HG03139 (cell line): ENCODE measurements around the gene KCNK16.
"Not testable (repeated sequence)": the region's sequence is repeated elsewhere in the genome, so short reads cannot be mapped to it uniquely, and the experiment has no call there.

Experiments
- ATAC-seq: cut with Tn5 transposase; IDR thresholded peaks from one replicate; pipeline ENCODE4 v1.9.1; 2021; ENCODE audit not compliant: unreplicated experiment

The KCNK16 gene

DNA sequence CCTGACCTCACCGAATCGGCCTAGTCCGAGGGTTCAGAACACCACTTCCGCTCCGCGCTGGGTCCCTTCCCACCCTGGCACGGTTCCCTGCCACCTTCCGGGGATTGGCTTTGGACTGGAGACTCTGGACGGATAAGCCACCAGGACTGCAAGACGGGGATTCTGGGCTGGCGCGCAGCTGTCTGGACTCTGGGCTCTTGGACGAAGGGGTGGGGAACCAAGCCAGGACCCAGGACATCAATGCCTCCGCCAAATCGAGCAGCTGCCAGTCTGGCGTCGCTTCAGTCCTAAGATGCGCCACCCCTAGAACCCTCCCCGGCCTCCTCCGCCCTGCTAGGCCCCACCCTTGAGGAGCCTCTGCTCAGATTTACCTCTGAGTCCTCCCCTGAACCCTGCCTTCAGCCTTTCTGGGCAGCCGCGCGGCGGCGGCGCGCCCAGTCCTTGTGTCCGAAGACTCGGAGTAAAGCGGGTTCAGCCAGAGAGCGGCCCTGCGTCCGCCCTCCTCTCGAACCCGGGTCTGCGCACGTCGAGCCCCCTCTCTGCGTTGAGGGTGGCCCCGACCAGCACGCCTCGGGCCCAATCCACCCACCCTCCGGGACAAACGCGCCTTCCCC lies 9.5 kb downstream of the KCNK16 start:
- no peak for ATAC-seq

DNA sequence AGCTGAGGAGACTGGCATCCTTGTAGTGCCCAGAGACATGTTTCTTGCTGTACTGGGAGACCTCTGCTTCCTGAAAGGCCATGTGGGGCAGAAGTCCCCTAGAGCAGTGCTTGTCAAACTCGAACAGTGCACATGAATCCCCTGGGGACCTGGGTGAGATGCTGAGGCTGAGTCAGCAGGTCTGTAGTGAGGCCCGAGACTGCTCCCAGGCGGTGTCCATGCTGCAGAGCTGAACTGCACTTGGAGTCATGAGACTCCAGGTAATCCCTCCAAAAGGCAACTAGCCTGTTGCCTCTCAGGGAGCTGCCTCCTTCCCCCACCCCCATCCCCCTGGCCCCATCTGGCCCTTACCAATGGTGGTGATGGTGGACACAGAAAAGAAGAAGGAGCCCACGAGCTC lies 12.0 kb downstream of the KCNK16 start:
- ATAC-seq: no peak

DNA sequence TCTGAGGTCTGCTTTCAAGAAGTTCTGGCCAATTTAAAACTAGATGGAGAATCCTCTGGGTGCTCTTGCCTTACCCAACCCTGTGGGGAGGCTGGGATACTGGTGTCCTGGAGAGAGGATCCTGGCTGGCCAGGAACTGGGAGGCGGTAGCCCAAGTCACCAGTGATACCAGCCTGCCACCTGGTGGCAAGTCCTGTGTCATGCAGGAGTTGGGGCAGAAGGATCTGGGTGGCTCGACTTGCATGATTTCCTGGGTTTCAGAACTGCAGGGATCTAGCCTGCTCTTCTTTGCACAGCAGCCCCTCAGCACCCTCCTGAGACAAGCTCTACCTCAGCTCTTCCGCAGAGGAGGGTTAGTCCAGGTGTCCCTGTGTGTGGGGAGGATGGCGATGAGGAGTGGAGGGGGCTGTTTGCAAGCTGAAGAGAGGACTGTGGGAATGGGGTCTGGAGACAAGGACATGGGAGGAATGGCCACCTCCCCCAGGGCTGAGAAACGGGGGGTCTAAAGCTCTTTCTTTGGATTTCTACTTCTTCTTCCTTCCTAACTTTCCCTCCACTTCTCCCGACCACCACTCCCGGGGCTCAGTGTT lies 12.5 kb downstream of the KCNK16 start:
- no peak for ATAC-seq

DNA sequence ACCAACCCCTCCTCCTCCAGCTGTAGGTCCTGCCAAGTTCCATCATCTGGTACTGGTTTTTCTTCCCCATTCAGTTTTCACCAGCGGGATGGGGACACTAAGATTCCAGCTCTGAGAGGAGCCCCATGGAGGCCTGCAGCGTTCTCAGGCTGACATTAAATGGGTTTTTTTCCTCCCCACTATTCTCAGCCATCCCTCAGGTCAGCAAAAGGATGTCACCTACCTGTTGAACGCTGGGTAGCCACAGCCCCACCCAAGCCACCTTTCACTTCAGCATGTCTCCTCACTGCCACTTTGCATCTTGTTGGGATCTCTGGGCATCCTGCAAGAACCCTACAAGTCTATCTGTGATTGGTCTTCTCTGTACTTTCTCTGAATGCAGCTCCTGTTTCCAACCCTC lies 15.0 kb downstream of the KCNK16 start:
- ATAC-seq: no peak

DNA sequence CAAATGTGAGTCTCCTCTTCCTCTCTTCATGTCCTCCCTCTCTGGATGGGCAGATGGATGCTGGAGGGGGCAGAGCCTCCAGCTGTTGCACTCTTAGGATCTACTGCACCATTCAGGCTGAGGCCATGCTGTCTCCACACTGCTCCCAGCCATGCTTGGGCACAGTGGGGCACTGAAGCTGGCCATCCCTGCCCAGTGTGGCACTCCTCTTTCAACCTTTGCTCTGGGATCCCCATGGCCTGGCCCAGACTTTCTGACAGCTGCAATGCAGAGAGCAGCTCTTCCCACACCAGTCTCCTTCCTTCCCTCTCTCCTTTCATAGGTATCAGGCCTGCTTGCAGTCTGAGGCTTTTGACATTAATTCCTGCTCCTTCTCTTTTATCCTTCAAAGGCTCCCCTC lies 17.6 kb downstream of the KCNK16 start:
- no peak for ATAC-seq

DNA sequence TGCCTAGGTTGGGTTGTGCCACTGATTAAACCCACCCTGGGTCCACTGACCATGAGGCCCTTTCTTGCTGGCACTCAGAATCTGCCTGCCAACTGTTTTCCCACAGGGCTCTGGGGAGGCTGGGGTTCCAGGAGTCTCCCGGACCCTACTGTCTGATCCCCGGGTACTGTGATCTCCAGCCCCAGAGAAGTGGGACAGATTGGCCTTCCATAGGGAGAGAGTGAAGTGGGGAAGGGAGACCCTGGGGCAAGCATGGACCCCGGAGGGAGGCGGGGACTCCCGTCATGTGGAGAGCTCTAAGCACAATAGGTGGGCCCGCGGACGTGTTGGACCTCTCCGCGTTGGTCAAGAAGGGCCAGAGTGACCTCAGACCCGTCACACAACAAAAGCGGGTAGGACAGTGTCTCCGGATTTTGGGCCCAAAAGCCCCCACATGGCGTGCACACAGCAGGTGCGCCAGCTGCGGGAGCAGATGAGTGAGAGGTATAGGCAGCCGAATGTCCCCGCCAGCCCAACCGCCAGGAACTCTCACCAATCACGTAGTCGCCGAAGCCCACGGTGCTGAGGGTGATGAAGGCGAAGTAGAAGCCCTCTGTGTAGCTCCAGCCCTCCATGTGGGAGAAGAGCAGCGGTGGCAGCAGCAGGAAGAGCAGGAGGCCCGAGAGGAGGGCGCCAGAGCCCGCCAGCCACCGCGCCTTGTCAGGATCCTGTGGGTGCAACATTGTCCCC lies 18.9 kb downstream of the KCNK16 start:
- no peak for ATAC-seq

DNA sequence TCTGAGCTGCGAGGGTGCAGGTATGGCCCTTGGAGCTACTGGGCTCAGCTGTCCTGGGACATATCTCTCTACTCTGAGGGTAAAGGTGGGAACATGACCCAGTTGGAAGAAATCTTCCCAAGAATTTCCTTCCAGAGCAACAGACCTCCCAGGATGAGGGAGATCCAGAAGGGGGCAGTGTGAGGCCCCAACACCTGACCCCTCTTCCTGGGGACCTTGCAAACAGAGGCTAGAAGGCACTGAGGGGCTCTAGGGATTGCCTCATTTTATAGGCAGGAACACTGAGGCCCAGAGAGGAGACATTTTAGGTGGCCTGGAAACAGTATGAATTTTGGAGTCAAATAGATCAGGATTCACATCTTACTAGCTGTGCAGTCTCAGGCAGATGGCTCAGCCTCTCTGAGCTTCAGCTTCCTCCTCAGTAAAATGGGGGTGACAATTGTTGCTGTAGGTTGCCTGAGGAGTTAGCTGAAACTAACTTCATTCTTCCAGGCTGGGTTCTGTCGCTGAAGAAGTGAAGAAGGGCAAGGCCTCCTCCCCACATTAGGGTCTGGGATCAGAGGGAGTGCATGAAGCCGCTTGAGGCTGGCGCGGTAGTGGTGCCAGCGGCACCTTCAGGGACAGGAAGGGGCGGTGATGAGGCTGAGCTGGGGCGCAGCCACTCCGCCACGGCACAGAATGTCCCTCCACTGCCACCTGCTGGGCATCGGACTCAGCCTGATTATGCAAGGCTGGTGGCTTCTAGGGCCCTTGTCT lies 19.7 kb downstream of the KCNK16 start:
- ATAC-seq: peak; percentile 82

DNA sequence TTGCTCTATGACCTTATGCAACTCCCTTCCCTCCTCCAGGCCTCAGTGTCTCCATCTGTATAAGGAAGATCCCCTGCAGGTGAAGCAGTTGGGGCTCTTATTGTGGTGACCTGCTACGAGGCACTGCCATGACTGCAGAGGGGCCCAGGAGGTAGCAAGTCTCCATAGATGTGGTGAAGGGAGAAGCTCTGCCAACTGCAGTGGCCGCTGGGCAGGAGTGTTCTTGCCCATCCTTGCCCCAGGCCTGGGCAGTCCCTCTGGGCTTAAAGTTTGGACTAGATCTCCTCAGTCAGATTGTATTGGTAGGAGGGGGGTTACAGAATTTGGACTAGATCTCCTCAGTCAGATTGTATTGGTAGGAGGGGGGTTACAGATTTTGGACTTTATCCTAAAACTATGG lies 20.5 kb downstream of the KCNK16 start:
- ATAC-seq: no peak

DNA sequence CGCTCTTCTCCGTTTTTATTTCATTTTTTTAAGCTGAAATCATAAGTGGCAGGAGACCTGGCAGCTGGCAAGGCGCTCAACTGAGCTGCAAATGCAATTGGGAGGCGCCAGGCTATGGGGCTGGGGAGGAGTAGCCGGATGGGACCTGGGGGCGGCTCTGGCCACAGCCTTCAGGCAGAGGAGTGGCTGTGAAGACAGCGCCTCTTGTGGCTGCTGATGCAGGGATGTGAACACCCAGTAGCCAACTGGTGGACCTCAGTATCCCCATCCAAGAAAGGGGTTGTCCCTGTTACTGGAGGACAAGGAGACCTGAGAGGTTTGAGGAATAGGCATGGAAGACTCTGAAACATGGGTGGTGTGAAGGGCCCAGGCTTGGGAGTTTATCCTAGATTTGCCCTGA lies 20.9 kb downstream of the KCNK16 start:
- ATAC-seq: no peak

DNA sequence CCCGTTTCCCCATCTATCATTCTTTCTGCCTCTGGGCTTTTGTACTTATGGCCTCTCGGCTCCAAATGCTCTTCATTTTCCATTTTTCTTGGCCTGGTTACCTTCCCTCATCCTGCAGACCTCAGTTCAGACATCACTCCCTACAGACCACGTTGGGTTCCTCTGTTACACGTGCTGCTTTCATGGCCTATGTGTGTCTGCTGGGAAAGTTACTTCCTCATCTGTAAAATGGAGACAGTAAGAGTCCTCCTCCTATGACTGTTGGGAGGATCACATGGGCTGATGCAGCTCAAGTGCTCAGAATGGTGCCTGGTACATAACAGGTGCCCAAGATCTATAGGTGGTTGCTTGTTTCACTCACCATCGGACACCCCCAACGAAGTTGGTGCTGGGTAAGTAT lies 21.8 kb downstream of the KCNK16 start:
- ATAC-seq: no peak

DNA sequence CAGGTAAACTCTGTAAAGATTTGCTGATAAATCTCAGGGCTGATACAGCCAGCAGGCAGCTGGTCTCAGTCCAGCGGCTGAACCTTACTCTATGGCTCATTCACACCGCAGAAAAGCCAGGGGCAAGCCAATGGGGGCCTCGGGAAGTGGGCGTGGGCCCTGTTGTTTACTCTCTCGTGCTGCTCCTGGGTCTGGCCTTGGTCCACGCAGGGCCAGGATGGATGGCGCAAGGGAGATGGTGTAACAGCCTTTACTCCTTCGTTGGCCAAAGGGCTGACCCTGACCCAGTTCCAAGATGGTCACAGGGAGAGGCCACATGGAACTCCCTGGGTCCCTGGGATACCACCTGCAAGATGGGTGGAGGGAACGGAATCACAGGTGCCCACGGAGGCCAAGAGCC lies 24.4 kb downstream of the KCNK16 start:
- ATAC-seq: no peak

DNA sequence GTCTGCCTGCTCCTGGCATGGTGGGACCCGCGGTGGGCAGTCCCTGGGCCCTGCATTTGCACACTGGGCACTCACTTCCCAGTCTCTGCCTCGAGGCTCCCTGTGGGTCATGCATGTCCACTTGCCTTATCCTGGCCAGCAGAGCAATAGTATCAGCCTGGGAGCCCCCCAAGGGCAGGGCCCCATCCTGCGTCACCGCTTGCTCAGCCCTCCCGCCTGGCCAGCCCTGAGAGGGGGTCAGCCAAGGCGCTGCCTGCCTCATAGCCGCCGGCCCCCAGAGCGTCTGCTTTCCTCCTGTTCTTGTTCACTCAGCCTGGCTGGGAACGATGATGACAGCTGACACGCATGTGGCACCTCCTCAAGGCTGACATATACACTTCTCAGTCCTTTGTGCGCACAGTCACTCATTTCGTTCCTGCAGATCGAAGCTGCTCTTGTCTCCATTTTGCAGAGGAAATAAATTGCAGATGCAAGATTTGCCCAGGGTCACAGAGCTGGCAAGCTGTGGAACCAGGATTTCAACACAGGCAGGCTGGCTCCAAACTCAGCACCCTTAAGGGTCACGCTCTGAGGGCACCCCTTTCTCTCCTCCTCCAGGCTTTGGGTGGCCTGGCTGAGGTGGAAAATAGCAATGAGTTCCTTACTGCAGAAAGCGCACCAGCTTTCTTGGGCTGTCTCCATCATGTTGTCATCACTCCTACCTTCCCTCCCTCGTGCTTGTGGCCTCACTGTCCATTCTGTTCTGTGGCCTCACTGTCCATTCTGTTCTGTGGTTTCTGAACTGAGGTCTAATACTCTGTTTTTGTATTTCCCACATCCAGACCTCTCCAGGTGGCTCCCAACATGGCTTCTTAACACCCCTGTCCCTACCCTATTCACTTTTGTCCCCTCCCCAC lies 25.5 kb downstream of the KCNK16 start:
- ATAC-seq: no peak

DNA sequence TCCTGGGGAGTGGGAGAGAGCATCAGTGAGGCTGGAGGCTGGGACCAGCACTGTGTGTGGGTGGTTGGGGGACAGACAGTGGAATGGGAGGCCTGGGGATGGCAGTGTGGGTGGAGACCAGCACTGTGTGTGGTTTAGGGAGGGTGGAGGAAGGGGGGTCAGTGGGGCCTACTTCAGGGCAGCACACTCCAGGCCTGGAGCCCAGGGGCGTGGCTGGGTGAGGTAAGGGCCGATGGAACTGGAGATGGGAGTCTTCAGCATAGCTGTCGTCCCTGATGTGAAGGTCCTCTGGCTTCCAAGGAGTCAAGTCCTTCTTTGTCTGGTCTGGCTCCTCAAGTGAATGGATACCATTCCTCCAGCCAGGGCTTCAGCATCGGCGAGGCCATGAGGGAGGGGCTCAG lies 26.9 kb downstream of the KCNK16 start:
- ATAC-seq: no peak

DNA sequence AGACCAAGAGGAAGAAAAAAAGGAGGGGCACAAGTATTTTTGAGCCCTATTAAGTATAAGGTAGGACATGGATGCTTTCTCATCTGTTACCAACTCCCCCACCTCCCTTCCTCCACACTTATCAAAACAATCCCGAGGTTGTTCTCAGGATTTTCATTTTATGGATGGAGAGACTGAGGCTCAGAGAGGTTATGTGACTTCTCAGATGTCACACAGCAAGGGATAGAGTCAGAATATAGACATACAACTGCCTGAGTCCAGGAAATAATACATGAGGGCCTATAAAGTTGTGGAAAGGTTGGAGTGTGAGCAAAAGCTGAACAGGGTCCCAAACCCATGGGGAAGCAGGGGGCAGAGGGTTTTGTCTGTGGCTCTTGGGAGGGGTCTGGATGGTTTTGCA lies 27.6 kb downstream of the KCNK16 start:
- no peak for ATAC-seq

DNA sequence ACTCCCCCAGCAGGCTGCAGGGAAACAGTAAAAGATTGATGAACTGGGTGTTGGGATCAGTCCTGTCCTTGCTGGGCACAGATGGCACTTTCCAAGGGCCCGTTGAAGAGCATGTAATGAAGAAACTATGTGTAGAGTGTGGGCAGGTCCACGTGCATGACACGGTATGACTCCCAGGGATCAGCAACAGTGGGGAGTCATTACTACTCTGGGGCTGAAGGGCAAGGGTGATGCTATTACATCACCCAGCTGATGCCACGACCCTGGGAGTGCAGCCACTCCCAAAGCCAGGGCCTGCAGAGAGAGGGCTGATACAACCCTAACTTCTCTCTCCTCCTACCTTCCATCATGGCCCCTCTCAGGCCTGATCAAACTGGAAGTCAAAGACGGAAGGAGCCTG lies 28.4 kb downstream of the KCNK16 start:
- ATAC-seq: no peak

DNA sequence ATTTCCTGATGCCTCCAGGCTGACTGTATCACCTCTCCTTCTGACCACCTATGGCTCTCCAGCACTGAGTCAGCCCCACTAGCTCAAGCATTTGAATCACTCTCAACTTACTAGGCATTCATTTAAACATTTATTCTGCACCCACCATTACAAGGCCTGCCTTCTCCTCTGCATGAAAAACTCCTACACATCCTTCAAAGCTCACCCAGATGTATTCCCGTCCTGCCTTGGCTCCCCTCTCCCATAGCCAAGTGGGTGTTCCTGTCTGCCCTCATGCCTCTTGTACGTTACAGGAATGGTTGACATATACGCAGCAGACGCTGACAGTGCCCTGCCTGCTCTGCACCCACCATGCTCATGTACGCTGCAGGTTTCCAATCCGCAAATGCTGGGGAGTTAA lies 29.9 kb downstream of the KCNK16 start:
- ATAC-seq: no peak

DNA sequence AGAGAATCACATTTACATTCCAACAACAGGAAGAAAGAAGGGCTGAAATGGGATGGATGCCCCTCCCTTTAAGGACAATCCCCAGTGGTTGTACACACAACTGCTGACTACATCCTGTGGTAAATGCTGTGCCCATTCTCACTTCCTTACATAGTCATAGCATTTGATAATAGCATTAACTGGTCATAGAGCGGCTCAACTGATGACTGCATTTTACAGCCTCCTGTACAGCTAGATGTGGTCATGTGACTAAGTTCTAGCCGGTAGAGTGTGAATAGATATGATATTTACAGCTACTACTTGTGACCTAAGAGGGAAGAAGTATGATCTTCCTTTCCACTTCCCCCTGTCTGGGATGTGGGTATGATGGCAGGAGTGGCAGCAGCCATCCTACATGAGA lies 33.0 kb downstream of the KCNK16 start:
- no peak for ATAC-seq

DNA sequence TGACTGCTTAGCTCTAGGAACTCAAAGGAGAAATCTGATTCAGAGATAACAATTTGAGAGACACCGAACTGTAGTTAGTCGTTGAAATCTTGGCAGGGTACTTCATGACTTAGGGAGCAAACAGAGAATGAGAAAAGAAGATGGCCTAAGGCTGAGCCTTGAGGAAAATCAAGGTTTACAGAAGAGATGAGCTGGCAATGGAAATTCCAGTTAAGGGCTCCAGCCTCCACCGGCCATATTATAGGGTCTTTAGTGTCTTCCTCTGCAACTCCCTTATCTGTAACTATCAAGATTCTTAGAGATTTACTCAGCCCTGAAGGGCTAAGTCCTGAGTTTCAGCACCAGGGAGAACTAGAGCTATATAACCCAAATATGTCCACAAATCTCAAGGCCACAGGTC lies 34.9 kb downstream of the KCNK16 start:
- ATAC-seq: no peak

DNA sequence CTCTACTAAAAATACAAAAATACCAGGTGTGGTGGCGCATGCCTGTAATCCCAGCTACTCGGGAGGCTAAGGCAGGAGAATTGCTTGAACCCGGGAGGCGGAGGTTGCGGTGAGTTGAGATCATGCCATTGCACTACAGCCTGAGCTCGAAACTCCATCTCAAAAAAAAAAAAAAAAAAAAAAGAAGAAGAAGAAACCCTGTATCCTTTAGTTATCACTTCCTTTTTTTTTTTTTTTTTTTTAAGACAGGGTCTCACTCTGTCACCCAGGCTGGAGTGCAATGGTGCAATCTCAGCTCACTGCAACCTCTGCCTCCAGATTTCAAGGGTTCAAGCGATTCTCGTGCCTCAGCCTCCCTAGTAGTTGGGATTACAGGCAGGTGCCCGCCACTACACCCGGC lies 35.9 kb downstream of the KCNK16 start:
- not testable (repeated sequence) for ATAC-seq

DNA sequence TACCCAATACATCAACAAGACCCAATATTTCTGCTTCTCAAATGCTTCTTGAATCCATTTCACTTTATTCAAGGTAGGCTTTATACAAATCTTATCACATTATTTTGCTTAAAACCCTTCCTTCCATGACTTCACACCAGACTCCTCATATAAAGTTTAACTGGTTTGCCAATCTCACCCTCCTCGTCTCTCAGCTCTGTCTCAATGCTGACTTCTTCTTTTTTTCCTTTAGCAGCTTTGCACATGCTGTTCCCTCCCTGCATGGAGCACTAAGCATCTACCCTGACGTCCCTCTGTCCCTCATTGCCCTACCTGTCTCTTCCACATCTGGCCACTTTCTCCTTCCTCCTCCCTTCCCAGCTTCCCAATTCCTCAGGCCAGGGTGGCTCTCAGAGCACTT lies 39.7 kb downstream of the KCNK16 start:
- no peak for ATAC-seq
